Muscle of back (tissue), 11 donors: ENCODE data around the gene RERG. TPM values are rescaled to one million over a fixed set of nuclear protein-coding genes. Genes with fewer than 3 reads are reported as not detected.
"Not testable (repeated sequence)": the region's sequence is repeated elsewhere in the genome, so short reads cannot be mapped to it uniquely, and the experiment has no call there.

Experiments used
- DNase-seq, 3 donors: peaks; one replicate each; pipeline versions ENCODE4 v3.0.0 to v3.0.0-alpha.2; 2013
- polyA plus RNA-seq, 10 donors: library from polyadenylated mRNA; unstranded; fragments of 120-200 nt; gene quantifications; one replicate each; pipeline ENCODE4 v1.2.1, GENCODE V29; 2013; ENCODE audit not compliant: insufficient read length in 10 of 10

Gene RERG
- polyA plus RNA-seq, 10 donors, result 5.9 to 11.1 (median 7.2) TPM

GRCh38 chr12:15151161-15152091 lies 69.8 kb downstream of the RERG start:
- peak in 1 of 3 donors; percentile 57 for DNase-seq

DNA sequence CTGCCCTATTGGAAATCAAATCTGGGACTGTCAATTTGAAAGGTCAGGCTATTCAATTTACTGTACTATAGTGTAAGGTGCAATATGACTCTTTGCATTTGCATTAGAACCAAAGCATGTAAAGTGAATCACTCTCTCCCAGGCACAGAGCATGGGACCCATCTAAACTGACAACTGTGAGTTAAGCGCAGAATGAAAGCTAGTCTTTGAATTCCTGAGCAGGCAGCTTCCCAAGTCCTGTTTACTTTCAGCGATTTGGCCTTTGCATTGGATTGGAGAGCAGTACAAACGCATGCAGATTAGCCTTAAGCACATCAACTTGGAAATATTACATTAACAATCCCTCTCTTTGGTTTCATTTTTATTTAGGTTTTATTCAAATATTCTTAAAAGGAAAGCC lies 74.6 kb downstream of the RERG start:
- DNase-seq, result no peak

- DNase-seq, result no peak
Observed at GRCh38 chr12:15143467-15143866, 77.8 kb downstream of the RERG start.

DNA sequence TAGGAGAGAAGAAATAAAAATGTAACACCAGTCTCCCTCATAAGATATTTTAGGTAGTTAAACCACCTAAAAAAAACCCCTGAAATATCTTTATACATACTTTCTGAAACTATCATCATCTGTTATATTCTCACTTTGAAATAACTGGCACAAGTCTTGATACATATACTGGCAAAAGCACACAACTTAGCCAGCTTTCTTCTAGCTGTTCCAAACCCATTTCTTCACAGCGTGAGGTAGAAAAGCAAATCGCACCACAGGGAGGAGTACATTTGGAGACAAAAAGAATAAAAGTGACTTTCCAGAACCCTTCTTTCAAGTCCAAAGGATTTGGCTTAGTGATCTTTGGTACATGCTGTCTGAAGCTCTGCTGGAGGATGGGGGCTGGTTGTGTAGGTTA lies 78.5 kb downstream of the RERG start:
- no peak for DNase-seq

DNA sequence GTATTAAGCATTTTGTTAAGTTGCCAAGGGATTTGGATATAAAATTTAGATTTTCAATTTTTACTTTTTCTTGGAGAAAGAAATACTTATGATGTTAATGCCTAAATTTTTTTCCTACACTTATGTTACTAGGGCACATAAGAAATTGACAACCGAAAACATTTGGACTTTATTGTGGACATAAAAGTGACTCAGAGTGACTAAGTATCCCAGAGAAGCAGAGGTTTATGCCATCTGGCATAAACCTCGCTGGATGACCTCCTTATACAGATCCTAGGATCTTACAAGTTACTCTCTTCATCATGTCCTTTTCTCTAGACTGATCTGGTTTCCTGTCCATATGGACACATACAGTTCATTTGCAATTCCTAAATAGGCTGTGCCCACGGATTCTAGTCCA lies 89.8 kb downstream of the RERG start:
- DNase-seq, result peak in 2 of 3 donors; percentile 63 to 65

- peak in 2 of 3 donors; percentile 52 to 75 for DNase-seq
Observed at GRCh38 chr12:15130541-15130940, 90.7 kb downstream of the RERG start.

DNA sequence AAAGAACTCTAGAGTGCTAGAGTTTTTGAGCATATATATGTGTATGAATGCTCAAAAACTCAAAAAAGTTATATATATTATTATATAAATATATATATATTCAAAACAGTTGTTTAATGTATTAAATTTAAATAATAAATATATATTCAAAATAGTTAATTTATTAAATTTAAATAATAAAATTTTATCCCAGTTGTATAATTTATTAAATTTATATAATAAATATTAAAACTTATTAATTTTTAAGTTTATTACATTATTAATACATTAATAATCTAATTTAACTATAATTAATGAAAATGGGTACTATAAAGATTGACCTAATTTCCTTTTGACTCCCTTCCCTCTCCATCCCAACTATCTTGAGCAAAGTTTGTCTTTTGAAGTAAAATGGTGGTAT lies 97.8 kb downstream of the RERG start:
- DNase-seq, result no peak

DNA sequence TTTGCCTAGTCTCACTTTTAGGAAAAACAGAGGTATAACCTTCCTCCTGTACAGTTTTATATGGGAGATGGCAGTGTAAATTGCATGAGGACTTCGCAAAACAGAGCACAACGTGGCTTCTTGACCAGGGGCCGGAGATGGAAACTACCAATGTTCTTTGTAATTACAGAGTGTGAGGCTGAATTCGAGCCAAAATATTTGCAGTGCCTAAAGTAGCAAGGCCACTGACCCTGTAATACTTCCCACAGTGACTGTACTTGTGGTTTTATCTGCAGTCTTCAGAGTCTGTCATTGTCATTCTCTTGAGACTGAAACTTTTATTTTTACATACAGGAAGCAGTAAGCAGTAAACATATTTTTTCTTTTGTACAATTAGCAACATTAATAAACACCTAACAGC lies 98.9 kb downstream of the RERG start:
- DNase-seq, result no peak

DNA sequence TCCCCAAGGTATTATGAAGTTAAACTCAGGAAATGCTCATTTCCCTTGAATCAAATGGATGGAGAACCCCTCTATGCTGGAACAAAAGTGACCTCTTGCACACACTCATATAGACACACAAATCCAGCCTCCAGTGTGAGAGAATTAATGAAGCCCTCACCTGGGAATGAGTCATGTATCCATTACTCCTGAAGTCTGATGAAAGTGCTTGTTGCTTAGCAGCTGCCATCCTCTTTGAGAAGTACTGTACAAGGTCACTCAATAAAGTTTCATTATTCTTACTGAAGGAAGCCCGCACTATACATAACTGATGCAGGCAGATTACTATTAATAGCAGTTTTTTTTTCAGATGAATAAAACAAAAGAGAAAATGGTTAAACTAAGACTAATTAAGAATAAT lies 102.3 kb downstream of the RERG start:
- no peak for DNase-seq

GRCh38 chr12:15116983-15117382 lies 104.2 kb downstream of the RERG start:
- DNase-seq, result no peak

DNA sequence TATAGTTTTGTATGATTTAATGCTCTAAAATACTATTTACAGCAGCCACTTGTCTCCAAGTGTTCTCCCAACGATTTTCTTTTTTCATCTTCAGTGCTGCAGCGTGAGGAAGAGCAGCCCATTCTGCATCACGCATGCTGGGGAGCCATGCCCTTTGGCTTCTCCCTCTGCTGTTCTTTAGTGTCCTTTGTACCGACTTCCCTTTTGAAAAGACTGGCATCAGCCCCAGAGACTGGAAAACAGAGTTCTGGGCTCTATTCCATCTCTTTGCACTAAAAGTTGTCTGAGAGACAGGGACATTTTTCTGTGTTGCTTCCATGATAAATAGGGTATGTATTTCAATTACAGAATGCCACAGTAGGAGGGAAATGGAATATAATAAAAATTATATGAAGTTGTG lies 105.1 kb downstream of the RERG start:
- DNase-seq, result peak in 2 of 3 donors; percentile 24 to 33

- DNase-seq, result no peak
Observed at GRCh38 chr12:15115434-15115833, 105.8 kb downstream of the RERG start.

GRCh38 chr12:15114501-15114900 lies 106.7 kb downstream of the RERG start:
- no peak for DNase-seq

DNA sequence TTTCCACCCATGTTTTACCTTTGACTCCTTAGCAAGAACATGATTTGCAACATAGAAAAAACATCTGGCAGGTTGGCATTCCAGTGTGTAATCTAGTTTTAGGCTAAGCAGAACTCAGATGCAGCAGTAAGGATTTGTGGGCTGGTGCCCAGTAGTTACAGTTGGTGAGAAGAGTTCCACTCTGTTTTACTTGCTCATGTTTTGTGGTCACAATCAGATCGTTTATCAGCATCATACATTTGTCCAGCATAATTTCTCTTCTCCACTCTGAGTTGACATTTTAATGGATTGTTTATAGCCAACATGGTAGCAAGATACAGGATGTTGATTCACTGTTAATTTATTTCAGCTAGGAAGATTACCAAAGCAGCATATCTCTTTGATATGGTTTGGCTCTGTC lies 128.4 kb downstream of the RERG start:
- DNase-seq, result no peak

DNA sequence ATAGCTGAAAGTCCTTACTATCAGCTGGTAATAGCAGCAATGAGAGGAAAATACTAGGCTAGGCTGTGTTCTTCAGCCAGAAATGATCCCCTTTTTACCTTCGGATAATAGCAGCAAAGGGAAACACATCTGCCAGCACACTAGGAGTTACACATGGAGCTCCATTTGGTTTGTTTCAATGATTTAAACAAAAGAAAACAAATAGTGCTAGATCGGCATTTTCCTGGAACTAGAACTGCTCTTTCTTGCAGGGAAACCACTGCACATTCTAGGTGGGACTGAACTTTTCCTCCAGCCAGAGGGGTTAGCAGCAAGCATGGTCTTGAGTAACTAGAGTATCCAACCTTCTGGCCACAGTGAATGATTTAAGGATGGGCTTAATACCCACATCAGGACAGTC lies 130.8 kb downstream of the RERG start:
- no peak for DNase-seq

DNA sequence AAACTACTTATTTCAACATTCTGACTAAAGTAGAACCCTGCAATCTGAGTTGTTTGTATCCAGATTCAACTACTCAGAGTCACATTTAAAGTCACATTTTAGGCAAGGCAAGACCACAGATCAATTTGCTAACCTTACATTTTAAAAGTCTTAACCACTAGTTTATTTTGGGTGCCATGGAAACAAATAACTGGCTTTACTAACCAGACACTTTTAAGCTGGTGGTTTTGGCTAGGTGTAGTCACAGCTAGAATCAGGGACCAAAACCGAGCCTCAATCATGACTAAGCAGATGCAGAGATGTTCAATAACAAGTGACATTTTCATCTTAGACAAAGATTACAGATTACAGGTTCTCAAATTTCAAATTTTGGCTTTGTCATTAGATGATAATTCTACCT lies 133.1 kb downstream of the RERG start:
- DNase-seq, result no peak

- not testable (repeated sequence) for DNase-seq
Observed at GRCh38 chr12:15077751-15078150, 143.5 kb downstream of the RERG start.

DNA sequence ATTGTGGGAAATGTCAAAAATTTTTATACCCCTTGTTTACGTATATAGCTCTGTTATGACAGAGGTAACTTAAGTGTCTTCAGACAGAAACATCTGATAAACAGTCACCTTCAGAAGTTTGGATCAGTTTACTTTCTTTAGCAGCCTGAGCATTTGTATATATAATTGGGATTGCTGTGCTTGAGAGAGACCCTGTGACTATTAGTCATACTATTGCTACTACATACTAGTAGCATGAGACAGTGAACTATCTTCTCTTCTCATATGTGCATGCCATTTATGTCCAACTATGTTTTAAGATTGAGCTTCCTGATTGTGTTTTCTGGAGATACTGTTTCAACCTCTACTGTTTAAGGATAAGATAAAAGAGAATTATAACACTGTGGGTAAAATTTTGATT lies 146.9 kb downstream of the RERG start:
- no peak for DNase-seq

- no peak for DNase-seq
Observed at GRCh38 chr12:15059123-15059522, 162.1 kb downstream of the RERG start.
